ENCODE data around the gene SLC7A7. TPM values are rescaled to one million over a fixed set of nuclear protein-coding genes. Genes with fewer than 3 reads are reported as not detected.

The SLC7A7 gene
- total RNA-seq, 1 experiment from 2014 or later = 3.1 TPM

DNA sequence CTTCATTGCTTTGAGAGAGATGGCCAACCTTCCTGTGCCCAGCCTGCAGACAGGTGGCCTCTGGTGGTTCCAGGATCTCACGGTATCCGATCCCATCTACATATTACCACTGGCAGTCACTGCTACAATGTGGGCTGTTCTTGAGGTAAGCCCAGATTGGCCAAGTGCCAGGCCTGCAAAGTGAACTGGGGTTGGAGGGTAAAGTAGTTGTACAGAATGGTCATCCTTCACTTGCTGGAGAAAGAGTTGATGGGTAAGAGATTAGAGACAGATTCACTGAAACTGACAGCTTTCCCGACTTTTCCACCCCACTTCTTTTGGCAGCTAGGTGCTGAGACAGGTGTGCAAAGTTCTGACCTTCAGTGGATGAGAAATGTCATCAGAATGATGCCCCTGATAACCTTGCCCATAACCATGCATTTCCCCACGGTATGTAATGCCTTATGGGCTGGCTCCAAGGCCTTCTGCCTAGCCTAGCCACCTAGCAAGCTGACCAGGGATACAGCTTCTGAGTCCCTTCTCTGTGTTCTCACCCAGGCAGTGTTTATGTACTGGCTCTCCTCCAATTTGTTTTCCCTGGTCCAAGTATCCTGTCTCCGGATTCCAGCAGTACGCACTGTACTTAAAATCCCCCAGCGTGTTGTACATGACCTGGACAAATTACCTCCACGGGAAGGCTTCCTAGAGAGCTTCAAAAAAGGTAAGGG is 44.6 kb downstream of the SLC7A7 start:
- H3K9ac ChIP-seq (ENCODE audit: extremely low read depth, insufficient read length, low read length) = no peak overlapping the region
- H3K9me3 Mint-ChIP-seq = no peaks in the 10 kb centered on the region
- H3K27me3 ChIP-seq (ENCODE audit: insufficient read depth, low read length) = no peaks in the 10 kb centered on the region
- peaks cover 10% of the 10 kb centered on the region; the same call in 1 of the 2 replicates for H3K79me2 ChIP-seq (ENCODE audit: insufficient read depth, low read length)
- H4K5ac ChIP-seq (ENCODE audit: insufficient read length, low read depth, low read length) = no peak overlapping the region
- H2BK15ac ChIP-seq (ENCODE audit: low read depth, low read length) = no peak overlapping the region
- H3K56ac ChIP-seq (ENCODE audit: insufficient read length, low read depth, low read length) = no peak overlapping the region
- no peak overlapping the region for H4K91ac ChIP-seq (ENCODE audit: insufficient read length, low read depth, low read length)
- no peak for DNase-seq
- H2BK120ac ChIP-seq (ENCODE audit: low read depth, low read length, poor library complexity, severe bottlenecking) = no peak overlapping the region
- H3K14ac ChIP-seq (ENCODE audit: insufficient read depth, low read length) = no peak overlapping the region
- no peak overlapping the region for H2AFZ ChIP-seq (ENCODE audit: low read length)
- no peak overlapping the region for H2AK5ac ChIP-seq (ENCODE audit: insufficient read length, low read length)
- H3K9me3 ChIP-seq (ENCODE audit: control insufficient read depth, low read depth, low read length) = no peaks in the 10 kb centered on the region
- H3K27ac ChIP-seq (ENCODE audit: insufficient read length, low read depth, low read length) = no peak overlapping the region
- H3K27me3 Mint-ChIP-seq (ENCODE audit: low read depth) = no peaks in the 10 kb centered on the region
- TF ChIP-seq, protein P1, sequence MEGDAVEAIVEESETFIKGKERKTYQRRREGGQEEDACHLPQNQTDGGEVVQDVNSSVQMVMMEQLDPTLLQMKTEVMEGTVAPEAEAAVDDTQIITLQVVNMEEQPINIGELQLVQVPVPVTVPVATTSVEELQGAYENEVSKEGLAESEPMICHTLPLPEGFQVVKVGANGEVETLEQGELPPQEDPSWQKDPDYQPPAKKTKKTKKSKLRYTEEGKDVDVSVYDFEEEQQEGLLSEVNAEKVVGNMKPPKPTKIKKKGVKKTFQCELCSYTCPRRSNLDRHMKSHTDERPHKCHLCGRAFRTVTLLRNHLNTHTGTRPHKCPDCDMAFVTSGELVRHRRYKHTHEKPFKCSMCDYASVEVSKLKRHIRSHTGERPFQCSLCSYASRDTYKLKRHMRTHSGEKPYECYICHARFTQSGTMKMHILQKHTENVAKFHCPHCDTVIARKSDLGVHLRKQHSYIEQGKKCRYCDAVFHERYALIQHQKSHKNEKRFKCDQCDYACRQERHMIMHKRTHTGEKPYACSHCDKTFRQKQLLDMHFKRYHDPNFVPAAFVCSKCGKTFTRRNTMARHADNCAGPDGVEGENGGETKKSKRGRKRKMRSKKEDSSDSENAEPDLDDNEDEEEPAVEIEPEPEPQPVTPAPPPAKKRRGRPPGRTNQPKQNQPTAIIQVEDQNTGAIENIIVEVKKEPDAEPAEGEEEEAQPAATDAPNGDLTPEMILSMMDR (conservative IDR thresholded peaks at IDR 0.05) = no peak
- no peak overlapping the region for H2BK12ac ChIP-seq (ENCODE audit: insufficient read length, low read depth, low read length)
- H3K18ac ChIP-seq (ENCODE audit: insufficient read length, low read depth, low read length) = no peak overlapping the region
- H3K4me1 ChIP-seq (ENCODE audit: insufficient read depth, low read length) = no peaks in the 10 kb centered on the region
- H3T11ph ChIP-seq (ENCODE audit: low read length) = no peak overlapping the region
- H3K23me2 ChIP-seq (ENCODE audit: insufficient read length, low read depth, low read length, poor library complexity, severe bottlenecking) = peaks cover 9% of the 10 kb centered on the region
- H3K23ac ChIP-seq (ENCODE audit: insufficient read length, low read depth, low read length) = no peak overlapping the region
- H3K4ac ChIP-seq (ENCODE audit: low read depth, low read length) = no peak overlapping the region
- H3K79me1 ChIP-seq (ENCODE audit: insufficient read depth, low read depth, low read length, poor library complexity, severe bottlenecking) = peaks cover 3% of the 10 kb centered on the region
- H3K4me1 Mint-ChIP-seq = peaks cover 13 to 17% of the 10 kb centered on the region in 2 experiments
- whole genome bisulfite sequencing (ENCODE audit: extremely low coverage, insufficient read length, low lambda C conversion rate) = no CpG with 5 or more reads among the region's 8 CpGs
- no peaks in the 10 kb centered on the region for H4K20me1 ChIP-seq (ENCODE audit: control insufficient read depth, insufficient read depth, insufficient read length)
- H3K27ac Mint-ChIP-seq = no peak overlapping the region
- no peak overlapping the region for H3K4me2 ChIP-seq (ENCODE audit: insufficient read depth, insufficient read length, low read length)
- H4K8ac ChIP-seq (replicated peaks; ENCODE audit: insufficient read length, low read depth, low read length) = no peak overlapping the region
- no peak overlapping the region for H3K4me3 Mint-ChIP-seq
- H2BK5ac ChIP-seq (ENCODE audit: insufficient read length, low read length) = no peak overlapping the region
- H3K36me3 Mint-ChIP-seq (ENCODE audit: insufficient read depth in 1 of 3, low read depth in 3 of 3) = peaks cover 39 to 53% (median 42%) of the 10 kb centered on the region in 3 experiments
- H2BK20ac ChIP-seq (ENCODE audit: low read depth, low read length, poor library complexity, severe bottlenecking) = no peak overlapping the region

Data from H9 (cell line).